Peyer's patch (tissue), 4 donors: ENCODE data around the gene CC2D2A. TPM values are rescaled to one million over a fixed set of nuclear protein-coding genes. Genes with fewer than 3 reads are reported as not detected.

Source experiments
- DNase-seq, 3 donors: peaks; one replicate each; pipeline ENCODE4 v3.0.0-alpha.2; 2017 to 2019
- H3K27ac ChIP-seq, 4 donors: fragments of 200-600 bp; sonication (generic); one replicate each; pipeline ENCODE4 v1.5.1; 2016 to 2019
- H3K27me3 ChIP-seq, 2 donors: fragments of 200-600 bp; sonication (generic); one replicate each; pipeline ENCODE4 v1.5.1; 2019
- H3K36me3 ChIP-seq, 3 donors: fragments of 200-600 bp; sonication (generic); one replicate each; pipeline ENCODE4 v1.5.1; 2016 to 2019
- H3K4me1 ChIP-seq, 4 donors: fragments of 200-600 bp; sonication (generic); one replicate each; pipeline ENCODE4 v1.5.1; 2016 to 2019
- H3K4me3 ChIP-seq, 4 donors: fragments of 200-600 bp; sonication (generic); 1 replicate in 3 of 4; 2 replicates in 1 of 4; pipeline ENCODE4 v1.5.1; 2016 to 2019; ENCODE audit warnings: mild to moderate bottlenecking in 1 of 4
- H3K9me3 ChIP-seq, 4 donors: fragments of 200-600 bp; sonication (generic); one replicate each; pipeline ENCODE4 v1.5.1; 2016 to 2019; ENCODE audit warnings: mild to moderate bottlenecking in 1 of 4
- CTCF ChIP-seq, 6 experiments: fragments of 450-650 bp in 4 of 6; fragments of 200-600 bp in 2 of 6; sonication (generic) in 1 of 6; IDR thresholded peaks; one replicate each; pipeline ENCODE4 v1.5.1; 2017 to 2019; ENCODE audit warnings: antibody characterized with exemption in 6 of 6, mild to moderate bottlenecking in 3 of 6, moderate library complexity in 1 of 6
- POLR2A ChIP-seq, 2 donors: fragments of 450-650 bp; IDR thresholded peaks; one replicate each; pipeline ENCODE4 v1.5.1; 2017; ENCODE audit warnings: antibody characterized with exemption in 2 of 2, mild to moderate bottlenecking in 2 of 2, moderate library complexity in 2 of 2
- total RNA-seq, 4 donors: library from RNA; depleted of rRNA; stranded (reverse); fragments of >200 nt; gene quantifications; one replicate each; pipeline ENCODE4 v1.1.0, GENCODE V29; 2016

Gene CC2D2A
- total RNA-seq, 4 donors from 2014 or later: 7.3 to 45.4 (median 8.9) TPM

- H3K9me3 ChIP-seq: no peaks in the 10 kb centered on the region
- H3K27me3 ChIP-seq: no peaks in the 10 kb centered on the region
- no peak overlapping the region for H3K27ac ChIP-seq
- H3K4me3 ChIP-seq: no peak overlapping the region
- peaks cover 0 to 13% (median 0%) of the 10 kb centered on the region in 3 donors for H3K36me3 ChIP-seq
- DNase-seq: no peak
- H3K4me1 ChIP-seq: peaks cover 0 to 8% (median 0%) of the 10 kb centered on the region in 4 donors
- TF ChIP-seq POLR2A (IDR thresholded peaks at IDR 0.05): no peak
- TF ChIP-seq CTCF (IDR thresholded peaks at IDR 0.05): no peak
These were observed 92.4 kb downstream of the CC2D2A start for GRCh38 chr4:15562114-15562513.

GRCh38 chr4:15562623-15563022 lies 92.9 kb downstream of the CC2D2A start:
- H3K4me3 ChIP-seq: no peak overlapping the region
- H3K27ac ChIP-seq: no peak overlapping the region
- peaks cover 0 to 17% (median 0%) of the 10 kb centered on the region in 3 donors for H3K36me3 ChIP-seq
- DNase-seq: no peak
- peaks cover 0 to 8% (median 0%) of the 10 kb centered on the region in 4 donors for H3K4me1 ChIP-seq
- H3K27me3 ChIP-seq: no peaks in the 10 kb centered on the region
- H3K9me3 ChIP-seq: no peaks in the 10 kb centered on the region
- TF ChIP-seq POLR2A (IDR thresholded peaks at IDR 0.05) (no peak), CTCF (IDR thresholded peaks at IDR 0.05) (no peak)

- H3K36me3 ChIP-seq: peaks cover 0 to 29% (median 0%) of the 10 kb centered on the region in 3 donors
- H3K4me1 ChIP-seq: no peaks in the 10 kb centered on the region
- no peak overlapping the region for H3K4me3 ChIP-seq
- TF ChIP-seq POLR2A (IDR thresholded peaks at IDR 0.05): no peak
- DNase-seq: no peak
- no peaks in the 10 kb centered on the region for H3K9me3 ChIP-seq
- H3K27me3 ChIP-seq: no peaks in the 10 kb centered on the region
- no peak overlapping the region for H3K27ac ChIP-seq
These were observed 94.2 kb downstream of the CC2D2A start for GRCh38 chr4:15563871-15564270.

- Histone ChIP-seq H3K9me3 (no peaks in the 10 kb centered on the region), H3K36me3 (peaks cover 0 to 22% (median 0%) of the 10 kb centered on the region in 3 donors), H3K4me1 (no peaks in the 10 kb centered on the region), H3K4me3 (no peak overlapping the region), H3K27ac (no peak overlapping the region), H3K27me3 (no peaks in the 10 kb centered on the region)
- DNase-seq: no peak
- TF ChIP-seq CTCF (IDR thresholded peaks at IDR 0.05) (no peak), POLR2A (IDR thresholded peaks at IDR 0.05) (no peak)
These were observed 99.1 kb downstream of the CC2D2A start for GRCh38 chr4:15568821-15569220.

- H3K4me3 ChIP-seq: no peak overlapping the region
- DNase-seq: no peak
- no peaks in the 10 kb centered on the region for H3K9me3 ChIP-seq
- no peaks in the 10 kb centered on the region for H3K27me3 ChIP-seq
- no peaks in the 10 kb centered on the region for H3K4me1 ChIP-seq
- peaks cover 0 to 21% (median 0%) of the 10 kb centered on the region in 3 donors for H3K36me3 ChIP-seq
- H3K27ac ChIP-seq: no peak overlapping the region
- TF ChIP-seq POLR2A (IDR thresholded peaks at IDR 0.05) (no peak), CTCF (IDR thresholded peaks at IDR 0.05) (no peak)
These were observed 100.1 kb downstream of the CC2D2A start for GRCh38 chr4:15569746-15570145.

- H3K9me3 ChIP-seq: no peaks in the 10 kb centered on the region
- no peak for TF ChIP-seq CTCF (IDR thresholded peaks at IDR 0.05)
- no peak for TF ChIP-seq POLR2A (IDR thresholded peaks at IDR 0.05)
- H3K4me1 ChIP-seq: no peaks in the 10 kb centered on the region
- H3K4me3 ChIP-seq: no peak overlapping the region
- H3K27me3 ChIP-seq: no peaks in the 10 kb centered on the region
- peaks cover 0 to 3% (median 0%) of the 10 kb centered on the region in 3 donors for H3K36me3 ChIP-seq
- H3K27ac ChIP-seq: no peak overlapping the region
- no peak for DNase-seq
These were observed 106.3 kb downstream of the CC2D2A start for GRCh38 chr4:15575966-15576365.
